Psoas muscle (tissue), 8 donors: ENCODE measurements around the gene PTGER1. TPM values are rescaled to one million over a fixed set of nuclear protein-coding genes. Genes with fewer than 3 reads are reported as not detected.

Experiments used
- ATAC-seq, 4 donors: fragments of 200-7000 bp; cut with Tn5 transposase; one replicate each; pipeline ENCODE4 v1.9.1; 2020; ENCODE audit warnings: moderate library complexity in 3 of 4, mild to moderate bottlenecking in 2 of 4
- DNase-seq, 2 donors: peaks; one replicate each; pipeline ENCODE4 v3.0.0-alpha.2; 2020
- H3K27ac ChIP-seq: fragments of 200-600 bp; one replicate; pipeline ENCODE4 v1.8.0; 2022
- H3K27me3 ChIP-seq, 3 donors: fragments of 200-600 bp in 1 of 3; one replicate each; pipeline versions ENCODE4 v1.6.1 to v1.8.0; 2013 to 2022; ENCODE audit warnings: low read length in 2 of 3, mild to moderate bottlenecking in 2 of 3, moderate library complexity in 1 of 3; ENCODE audit not compliant: insufficient read depth in 3 of 3
- H3K36me3 ChIP-seq, 2 donors: fragments of 200-600 bp in 1 of 2; one replicate each; pipeline versions ENCODE4 v1.6.1 to v1.8.0; 2013 to 2022; ENCODE audit warnings: low read depth in 1 of 2, mild to moderate bottlenecking in 1 of 2, moderate library complexity in 1 of 2; ENCODE audit not compliant: insufficient read depth in 1 of 2
- H3K4me1 ChIP-seq: fragments of 200-600 bp; one replicate; pipeline ENCODE4 v1.8.0; 2022
- H3K4me3 ChIP-seq: fragments of 200-600 bp; one replicate; pipeline ENCODE4 v1.8.0; 2022; ENCODE audit warnings: mild to moderate bottlenecking
- H3K9me3 ChIP-seq: fragments of 200-600 bp; one replicate; pipeline ENCODE4 v1.8.0; 2022
- WGBS, 3 donors: extraction: QIAGEN DNeasy Blood & Tissue Kit; methylation state at CpG; one replicate each; pipeline versions ENCODE4 v1.1.6 to v1.1.7; 2013; 5-methylcytosine and 5-hydroxymethylcytosine counted together
- intact Hi-C, 2 donors: fragments of 100-400 bp; cut with DNase I; formaldehyde crosslinking; loops; one replicate each; pipeline versions ENCODE4 v1.11.0 to v1.14.2; 2022
- long read RNA-seq, 2 donors: library from polyadenylated mRNA; unstranded; transcript quantifications; one replicate each; pipeline ENCODE4 v2.0.0, GENCODE V29; 2021
- polyA plus RNA-seq, 3 donors: library from polyadenylated mRNA; stranded (reverse); fragments of 200-250 nt; gene quantifications; one replicate each; pipeline ENCODE4 v1.2.3, GENCODE V29; 2013
- total RNA-seq, 4 donors: library from RNA; stranded (reverse); fragmentation: NEBNext Ultra II Directional in 2 of 4; extraction: Animal tissue kit (Norgen Biotek cat#: 25700) in 2 of 4; gene quantifications; one replicate each; pipeline versions ENCODE4 v1.2.1 to v1.2.4, GENCODE V29; 2021 to 2023
- TF ChIP-seq, protein P1 (sequence below): fragments of 200-600 bp; IDR thresholded peaks from one replicate; pipeline ENCODE4 v1.8.0; 2022; ENCODE audit warnings: antibody characterized with exemption
- donor health status: healthy with polysubstance abuse.
- donor health status: DM: no; HTN: no; CAD: no; lungs with moderate emphysema.
- donor health status: Bipolar disorder and iron deficiency.
- donor health status: healthy.
- donor health status: DM: yes; HTN: yes; CAD: no.
- donor health status: DM: no; HTN: no; CAD: no.
- donor health status: DM: no; HTN: no; CAD: no.
- donor health status: DM: yes; HTN: yes; CAD: no.

PTGER1 gene, protein sequence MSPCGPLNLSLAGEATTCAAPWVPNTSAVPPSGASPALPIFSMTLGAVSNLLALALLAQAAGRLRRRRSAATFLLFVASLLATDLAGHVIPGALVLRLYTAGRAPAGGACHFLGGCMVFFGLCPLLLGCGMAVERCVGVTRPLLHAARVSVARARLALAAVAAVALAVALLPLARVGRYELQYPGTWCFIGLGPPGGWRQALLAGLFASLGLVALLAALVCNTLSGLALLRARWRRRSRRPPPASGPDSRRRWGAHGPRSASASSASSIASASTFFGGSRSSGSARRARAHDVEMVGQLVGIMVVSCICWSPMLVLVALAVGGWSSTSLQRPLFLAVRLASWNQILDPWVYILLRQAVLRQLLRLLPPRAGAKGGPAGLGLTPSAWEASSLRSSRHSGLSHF
- total RNA-seq: under 1 TPM in 2 of 4 donors, not detected in 2; 0.15 to 0.25 TPM
- polyA plus RNA-seq: under 1 TPM; 0.05 to 0.10 (median 0.08) TPM
- long read RNA-seq, donor 1: 0 reads
- long read RNA-seq, donor 2, partial matches to known transcripts: 1 of 1 reads
- long read RNA-seq, donor 2, other reads (novel, unspliced or antisense): 0 of 1 reads

DNA sequence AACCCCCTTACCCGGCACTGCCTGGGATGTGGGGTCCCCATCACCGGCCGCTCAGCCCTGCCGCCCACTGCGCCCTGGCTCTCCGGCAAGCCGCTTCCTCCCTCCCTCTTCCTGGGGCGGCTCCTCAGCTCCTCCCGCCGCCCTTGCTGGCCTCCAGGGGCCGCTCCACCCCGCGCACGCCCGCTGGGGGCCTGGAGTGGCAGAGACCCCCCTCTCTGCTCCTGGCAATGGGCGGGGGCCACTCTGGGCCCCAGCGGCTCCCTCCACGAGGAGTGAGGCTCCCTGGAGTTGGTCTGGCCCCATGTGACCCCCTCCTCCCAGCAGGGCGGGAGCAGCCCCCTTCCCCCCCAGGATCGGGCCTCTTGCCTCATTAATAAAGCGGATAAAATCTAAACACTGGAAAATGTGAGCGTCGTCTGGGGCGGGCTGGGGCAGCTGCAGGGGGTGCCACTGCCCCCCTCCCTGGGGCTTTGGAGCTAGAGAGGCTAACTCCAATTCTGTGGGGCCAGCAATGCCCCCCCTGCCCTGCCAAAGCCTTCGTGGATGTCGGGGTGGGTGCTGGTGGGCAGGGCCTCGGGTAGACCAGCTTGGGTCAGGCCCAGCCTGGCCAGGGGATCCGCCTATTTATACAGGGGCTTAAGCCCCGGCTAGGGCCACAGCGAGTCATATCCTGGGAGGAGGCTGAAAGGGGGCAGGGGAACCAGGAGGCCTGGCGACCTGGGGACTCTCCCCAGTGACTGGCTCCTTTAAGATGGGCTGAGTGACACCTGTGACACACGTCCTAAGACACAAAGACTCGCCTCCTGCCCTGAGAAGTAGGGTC is at the start of gene PTGER1:
Gene PTGER1 (minus strand): TSS at position 104 of the 823 bp plus-strand sequence. CDS start 1,034 bp downstream, outside the sequence.
- Histone ChIP-seq H3K4me3 (peak within 1 kb of the TSS; percentile 48), H3K27me3 (peaks cover 0 to 38% (median 13%) of the 10 kb centered on the region in 3 donors), H3K9me3 (no peaks in the 10 kb centered on the region), H3K4me1 (peaks cover 8% of the 10 kb centered on the region), H3K36me3 (peaks cover 8 to 30% of the 10 kb centered on the region in 2 donors), H3K27ac (no peak within 1 kb of the TSS)
- TF ChIP-seq, protein P1, sequence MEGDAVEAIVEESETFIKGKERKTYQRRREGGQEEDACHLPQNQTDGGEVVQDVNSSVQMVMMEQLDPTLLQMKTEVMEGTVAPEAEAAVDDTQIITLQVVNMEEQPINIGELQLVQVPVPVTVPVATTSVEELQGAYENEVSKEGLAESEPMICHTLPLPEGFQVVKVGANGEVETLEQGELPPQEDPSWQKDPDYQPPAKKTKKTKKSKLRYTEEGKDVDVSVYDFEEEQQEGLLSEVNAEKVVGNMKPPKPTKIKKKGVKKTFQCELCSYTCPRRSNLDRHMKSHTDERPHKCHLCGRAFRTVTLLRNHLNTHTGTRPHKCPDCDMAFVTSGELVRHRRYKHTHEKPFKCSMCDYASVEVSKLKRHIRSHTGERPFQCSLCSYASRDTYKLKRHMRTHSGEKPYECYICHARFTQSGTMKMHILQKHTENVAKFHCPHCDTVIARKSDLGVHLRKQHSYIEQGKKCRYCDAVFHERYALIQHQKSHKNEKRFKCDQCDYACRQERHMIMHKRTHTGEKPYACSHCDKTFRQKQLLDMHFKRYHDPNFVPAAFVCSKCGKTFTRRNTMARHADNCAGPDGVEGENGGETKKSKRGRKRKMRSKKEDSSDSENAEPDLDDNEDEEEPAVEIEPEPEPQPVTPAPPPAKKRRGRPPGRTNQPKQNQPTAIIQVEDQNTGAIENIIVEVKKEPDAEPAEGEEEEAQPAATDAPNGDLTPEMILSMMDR: no peak
- no peak for ATAC-seq
- no peak for DNase-seq
- intact Hi-C loops: no loop called here
- 11 to 20% (median 13%) methylated on average over 31 to 33 of the region's 33 CpGs for WGBS, 3 donors

DNA sequence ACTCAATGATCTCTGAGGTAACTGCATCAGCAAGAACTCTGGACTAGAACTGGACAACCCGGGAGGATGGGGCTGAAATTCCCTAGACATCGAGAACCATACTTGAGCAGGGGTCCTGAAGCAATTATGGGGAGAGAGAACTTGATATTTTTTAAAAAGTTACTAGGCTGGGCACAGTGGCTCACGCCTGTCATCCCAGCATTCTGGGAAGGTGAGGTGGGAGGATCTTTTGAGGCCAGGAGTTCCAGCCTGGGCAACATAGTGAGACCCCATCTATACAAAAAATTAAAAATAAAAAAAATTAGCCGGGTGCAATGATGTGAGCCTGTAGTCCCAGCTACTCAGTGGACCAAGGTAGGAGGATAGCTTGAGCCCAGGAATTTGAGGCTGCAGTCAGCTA is 45.4 kb upstream of the PTGER1 start:
- Histone ChIP-seq H3K36me3 (peaks cover 0 to 24% of the 10 kb centered on the region in 2 donors), H3K9me3 (no peaks in the 10 kb centered on the region), H3K4me3 (no peak overlapping the region), H3K27me3 (no peaks in the 10 kb centered on the region), H3K27ac (peak overlapping the region; percentile 98), H3K4me1 (peaks cover 20% of the 10 kb centered on the region)
- TF ChIP-seq, protein P1: no peak
- ATAC-seq (no peak), DNase-seq (no peak)
- 79 to 87% (median 84%) methylated on average over 4 of the region's 4 CpGs for WGBS, 3 donors
- intact Hi-C loops: no loop called here

DNA sequence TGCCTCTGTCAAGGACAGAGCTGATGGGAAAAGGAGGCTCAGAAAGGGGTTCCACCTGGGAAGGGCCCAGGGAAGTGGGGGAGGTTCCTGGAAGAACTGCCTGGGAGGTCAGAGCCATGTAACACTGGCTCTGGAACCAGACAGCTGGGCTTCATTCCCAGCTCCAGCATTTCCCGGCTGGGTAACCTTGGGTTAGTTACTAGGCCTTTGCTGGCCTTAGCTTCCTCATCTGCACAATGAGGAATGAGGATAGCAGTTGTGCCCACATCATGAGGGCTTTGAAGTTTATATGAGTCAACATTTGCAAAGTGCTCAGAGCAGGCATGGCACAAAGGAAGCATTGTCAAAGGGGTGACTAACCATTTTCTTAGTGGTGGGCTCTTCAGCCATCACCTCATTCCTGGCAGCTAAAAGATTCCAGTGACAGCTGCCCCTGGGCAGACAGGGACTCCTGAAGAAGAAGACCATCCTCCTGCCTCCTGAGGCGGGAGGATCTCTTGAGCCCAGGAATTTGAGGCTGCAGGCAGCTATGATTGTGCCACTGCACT is 44.8 kb upstream of the PTGER1 start:
- DNase-seq (no peak), ATAC-seq (peak in 1 of 4 donors; percentile 20)
- H3K4me1 ChIP-seq: peaks cover 26% of the 10 kb centered on the region

More for the DNA sequence above, 44.8 kb upstream of the PTGER1 start:
- H3K9me3 ChIP-seq: no peaks in the 10 kb centered on the region
- intact Hi-C loops: loop anchor here in 1 of 2 donors (5.0 kb wide), 1 partner anchor 42 kb away; no protein-coding TSS in a partner anchor
- no peak overlapping the region for H3K4me3 ChIP-seq
- WGBS, 3 donors: 17 to 38% (median 23%) methylated on average over 2 of the region's 2 CpGs
- TF ChIP-seq, protein P1: no peak
- H3K27ac ChIP-seq: peak overlapping the region; percentile 98
- peaks cover 5 to 31% of the 10 kb centered on the region in 2 donors for H3K36me3 ChIP-seq
- H3K27me3 ChIP-seq: no peaks in the 10 kb centered on the region
